AG08396 (cell line): ENCODE data around the gene SAMD8.
"Not testable (repeated sequence)": the region's sequence is repeated elsewhere in the genome, so short reads cannot be mapped to it uniquely, and the experiment has no call there.

ENCODE experiments used
- DNase-seq: peaks from one replicate; pipeline ENCODE4 v3.0.0; 2012; ENCODE audit warnings: low spot score, mixed read lengths

Gene SAMD8

GRCh38 chr10:75086278-75086934 is 25.1 kb upstream of the SAMD8 start:
- DNase-seq = no peak

GRCh38 chr10:75088640-75089039 is 22.8 kb upstream of the SAMD8 start:
- DNase-seq = no peak

GRCh38 chr10:75089634-75090033 is 21.8 kb upstream of the SAMD8 start:
- DNase-seq = no peak

- DNase-seq = no peak
Observed at GRCh38 chr10:75091146-75091545, 20.3 kb upstream of the SAMD8 start.

GRCh38 chr10:75094465-75094864 is 17.0 kb upstream of the SAMD8 start:
- no peak for DNase-seq

- no peak for DNase-seq
Observed at GRCh38 chr10:75095631-75096030, 15.8 kb upstream of the SAMD8 start.

- no peak for DNase-seq
Observed at GRCh38 chr10:75096749-75097148, 14.7 kb upstream of the SAMD8 start.

GRCh38 chr10:75097666-75098285 is 13.7 kb upstream of the SAMD8 start:
- DNase-seq = peak; percentile 45

- no peak for DNase-seq
Observed at GRCh38 chr10:75098902-75099673, 12.4 kb upstream of the SAMD8 start.

- DNase-seq = peak; percentile 90
Observed at GRCh38 chr10:75099952-75100763, 11.3 kb upstream of the SAMD8 start.

GRCh38 chr10:75100764-75101291 is 10.6 kb upstream of the SAMD8 start:
- no peak for DNase-seq

- no peak for DNase-seq
Observed at GRCh38 chr10:75101416-75102251, 9.8 kb upstream of the SAMD8 start.

- no peak for DNase-seq
Observed at GRCh38 chr10:75102830-75103673, 8.4 kb upstream of the SAMD8 start.

- no peak for DNase-seq
Observed at GRCh38 chr10:75103881-75104686, 7.4 kb upstream of the SAMD8 start.

GRCh38 chr10:75104842-75105241 is 6.6 kb upstream of the SAMD8 start:
- DNase-seq = no peak

- no peak for DNase-seq
Observed at GRCh38 chr10:75105576-75106197, 5.8 kb upstream of the SAMD8 start.

GRCh38 chr10:75106242-75106641 is 5.2 kb upstream of the SAMD8 start:
- DNase-seq = no peak

GRCh38 chr10:75106891-75107290 is 4.6 kb upstream of the SAMD8 start:
- not testable (repeated sequence) for DNase-seq
